ENCODE results near the gene FBXW4.

Gene FBXW4

GRCh38 chr10:101570428-101571270 lies 124.3 kb downstream of the FBXW4 start (continued):
- 0 out of 2 replicates have a peak, but pooled peaks have one; percentile 15 for TF ChIP-seq ZNF561 (tag by site-specific recombination; IDR thresholded peaks at IDR 0.05; ENCODE audit: borderline replicate concordance)
- peak; percentile 85 for TF ChIP-seq ZNF335 (tag by site-specific recombination; conservative IDR thresholded peaks at IDR 0.05)
- 0 out of 2 replicates have a peak, but pooled peaks have one; percentile 9 for TF ChIP-seq ZNF366 (tag by site-specific recombination; conservative IDR thresholded peaks at IDR 0.05)
- TF ChIP-seq ZNF621 (tag by site-specific recombination; IDR thresholded peaks at IDR 0.05) = no peak

GRCh38 chr10:101569622-101570427 lies 125.1 kb downstream of the FBXW4 start:
- no peak overlapping the region; the same call in 1 of the 2 replicates for H3K27ac ChIP-seq (ENCODE audit: extremely low read depth, low read depth, low read length)
- H3K4me3 ChIP-seq (ENCODE audit: low read depth, low read length) = peak overlapping the region; percentile 65
- ChIA-PET POLR2A (interaction anchor here (1.0 to 1.5 kb wide), 3 partner anchors 38 to 356 kb away, joined by 3 to 4 read pairs (median 3); no protein-coding TSS in a partner anchor), CTCF (interaction anchor here (0.5 to 3.8 kb wide), 38 partner anchors 9 to 710 kb away, joined by 3 to 77 read pairs (median 4); no protein-coding TSS in a partner anchor)
- H3K4me1 ChIP-seq (ENCODE audit: control insufficient read depth, insufficient read depth, low read length) = peaks cover 3% of the 10 kb centered on the region
- H3K9me3 ChIP-seq (ENCODE audit: control insufficient read depth, insufficient read depth, low read depth, low read length) = 0 out of 2 replicates have a peak, but pooled peaks cover 2% of the 10 kb centered on the region
- no peaks in the 10 kb centered on the region for H3K36me3 ChIP-seq (ENCODE audit: control insufficient read depth in 2 of 2, insufficient read depth in 1 of 2, low read length in 2 of 2)
- peak; percentile 67 for TF ChIP-seq ZEB2 (tag by site-specific recombination; IDR thresholded peaks at IDR 0.05)
- TF ChIP-seq ZBTB7A (tag by site-specific recombination; IDR thresholded peaks at IDR 0.05; ENCODE audit: low read depth) = peak; percentile 81
- TF ChIP-seq ZNF280D (tag by site-specific recombination; IDR thresholded peaks at IDR 0.05) = no peak
- peak; percentile 53; the same call in 1 of the 2 replicates for TF ChIP-seq ZNF398 (tag by site-specific recombination; IDR thresholded peaks at IDR 0.05)
- TF ChIP-seq ZBTB1 (tag by site-specific recombination; IDR thresholded peaks at IDR 0.05) = peak; percentile 97
- peak; percentile 62; the same call in 1 of the 2 replicates for TF ChIP-seq ZSCAN30 (tag by site-specific recombination; IDR thresholded peaks at IDR 0.05)
- peak; percentile 78 for TF ChIP-seq ZIC2 (tag by site-specific recombination; IDR thresholded peaks at IDR 0.05)
- peak; percentile 79; the same call in 1 of the 2 replicates for TF ChIP-seq AEBP2 (tag by site-specific recombination; IDR thresholded peaks at IDR 0.05; ENCODE audit: borderline replicate concordance)
- 0 out of 2 replicates have a peak, but pooled peaks have one; percentile 26 for TF ChIP-seq ZFP69B (tag by site-specific recombination; IDR thresholded peaks at IDR 0.05)
- TF ChIP-seq ZNF501 (tag by site-specific recombination; IDR thresholded peaks at IDR 0.05) = peak; percentile 70
- TF ChIP-seq ZNF692 (tag by site-specific recombination; IDR thresholded peaks at IDR 0.05) = peak; percentile 29
- no peak for TF ChIP-seq PRDM1 (tag by site-specific recombination; IDR thresholded peaks at IDR 0.05)
- TF ChIP-seq BCL11A (tag by site-specific recombination; IDR thresholded peaks at IDR 0.05; ENCODE audit: low read depth) = peak; percentile 38; the same call in 1 of the 2 replicates
- peak; percentile 66 for TF ChIP-seq ZNF335 (tag by site-specific recombination; conservative IDR thresholded peaks at IDR 0.05)
- peak; percentile 58 for TF ChIP-seq ZSCAN16 (tag by site-specific recombination; IDR thresholded peaks at IDR 0.05)
- peak; percentile 37; the same call in 1 of the 2 replicates for TF ChIP-seq ZNF449 (tag by site-specific recombination; IDR thresholded peaks at IDR 0.05)
- peak; percentile 77; the same call in 1 of the 2 replicates for TF ChIP-seq ZBTB48 (tag by site-specific recombination; IDR thresholded peaks at IDR 0.05)
- no peak; the same call in none of the 2 replicates for TF ChIP-seq ZXDB (tag by site-specific recombination; IDR thresholded peaks at IDR 0.05)
- TF ChIP-seq ZNF704 (tag by site-specific recombination; IDR thresholded peaks at IDR 0.05) = no peak
